Stimulated activated CD8-positive, alpha-beta memory T cell treated with anti-CD3 and anti-CD28 coated beads, Interleukin-12 subunit alpha, Interleukin-12 subunit beta, amount 100 ng/mL, for 24 hours (primary cell): ENCODE results near the gene TOR1A.

Experiments
- DNase-seq: peaks from one replicate; pipeline ENCODE4 v3.0.0-alpha.2; 2020; ENCODE audit errors: extremely low read depth

The TOR1A gene

GRCh38 chr9:129823935-129824601 lies at the start of gene TOR1A:
TSS of gene TOR1A (minus strand) at chr9:129824136. CDS start at chr9:129824085, 51 bp downstream.
- peak; percentile 81 for DNase-seq

- no peak for DNase-seq
Observed at GRCh38 chr9:129871046-129871445, 47.1 kb upstream of the TOR1A start.

- DNase-seq: no peak
Observed at GRCh38 chr9:129869585-129870501, 45.9 kb upstream of the TOR1A start.

- DNase-seq: no peak
Observed at GRCh38 chr9:129868872-129869486, 45.0 kb upstream of the TOR1A start.

- no peak for DNase-seq
Observed at GRCh38 chr9:129868023-129868871, 44.3 kb upstream of the TOR1A start.

- DNase-seq: no peak
Observed at GRCh38 chr9:129867136-129868022, 43.4 kb upstream of the TOR1A start.

GRCh38 chr9:129866394-129867135 lies 42.6 kb upstream of the TOR1A start:
- DNase-seq: no peak

GRCh38 chr9:129865668-129866320 lies 41.9 kb upstream of the TOR1A start:
- no peak for DNase-seq

GRCh38 chr9:129864991-129865647 lies 41.2 kb upstream of the TOR1A start:
- no peak for DNase-seq

- peak; percentile 56 for DNase-seq
Observed at GRCh38 chr9:129863059-129863690, 39.2 kb upstream of the TOR1A start.

GRCh38 chr9:129861447-129861827 lies 37.5 kb upstream of the TOR1A start:
- no peak for DNase-seq

- no peak for DNase-seq
Observed at GRCh38 chr9:129860653-129861446, 36.9 kb upstream of the TOR1A start.

GRCh38 chr9:129858167-129858962 lies 34.4 kb upstream of the TOR1A start:
- no peak for DNase-seq

GRCh38 chr9:129857207-129857606 lies 33.3 kb upstream of the TOR1A start:
- DNase-seq: no peak

GRCh38 chr9:129854588-129855110 lies 30.7 kb upstream of the TOR1A start:
- DNase-seq: no peak

GRCh38 chr9:129853614-129854013 lies 29.7 kb upstream of the TOR1A start:
- no peak for DNase-seq
